ENCODE results near the gene NRG3.

The NRG3 gene

DNA sequence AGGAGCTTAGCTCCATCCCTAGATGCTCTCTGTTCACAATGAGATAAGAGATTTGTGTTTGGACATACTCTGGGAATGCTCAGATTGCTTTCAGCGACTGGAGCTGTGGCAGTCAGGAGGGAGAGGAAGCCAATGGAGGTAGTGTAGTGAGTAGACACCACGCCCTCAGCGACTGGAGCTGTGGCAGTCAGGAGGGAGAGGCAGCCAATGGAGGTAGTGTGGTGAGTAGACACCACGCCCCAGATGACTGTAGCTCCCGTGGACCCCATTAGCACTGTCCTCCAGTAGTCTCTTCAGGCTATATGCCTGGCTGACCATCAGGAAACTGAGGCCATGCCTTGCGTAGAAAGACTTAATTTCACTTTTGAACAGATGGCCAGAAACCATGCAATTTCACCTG, 1033.8 kb downstream of the NRG3 start (continued):
- TF ChIP-seq ZSCAN16 (tag by site-specific recombination; IDR thresholded peaks at IDR 0.05), result no peak
- no peak for TF ChIP-seq ZXDB (tag by site-specific recombination; IDR thresholded peaks at IDR 0.05)
- no peak for TF ChIP-seq ZNF169 (tag by site-specific recombination; IDR thresholded peaks at IDR 0.05)
- TF ChIP-seq ZNF707 (tag by site-specific recombination; IDR thresholded peaks at IDR 0.05), result no peak
- TF ChIP-seq, protein P1, sequence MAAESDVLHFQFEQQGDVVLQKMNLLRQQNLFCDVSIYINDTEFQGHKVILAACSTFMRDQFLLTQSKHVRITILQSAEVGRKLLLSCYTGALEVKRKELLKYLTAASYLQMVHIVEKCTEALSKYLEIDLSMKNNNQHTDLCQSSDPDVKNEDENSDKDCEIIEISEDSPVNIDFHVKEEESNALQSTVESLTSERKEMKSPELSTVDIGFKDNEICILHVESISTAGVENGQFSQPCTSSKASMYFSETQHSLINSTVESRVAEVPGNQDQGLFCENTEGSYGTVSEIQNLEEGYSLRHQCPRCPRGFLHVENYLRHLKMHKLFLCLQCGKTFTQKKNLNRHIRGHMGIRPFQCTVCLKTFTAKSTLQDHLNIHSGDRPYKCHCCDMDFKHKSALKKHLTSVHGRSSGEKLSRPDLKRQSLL (tag by site-specific recombination; IDR thresholded peaks at IDR 0.05), result no peak
- TF ChIP-seq ZNF660 (tag by site-specific recombination; IDR thresholded peaks at IDR 0.05), result no peak

DNA sequence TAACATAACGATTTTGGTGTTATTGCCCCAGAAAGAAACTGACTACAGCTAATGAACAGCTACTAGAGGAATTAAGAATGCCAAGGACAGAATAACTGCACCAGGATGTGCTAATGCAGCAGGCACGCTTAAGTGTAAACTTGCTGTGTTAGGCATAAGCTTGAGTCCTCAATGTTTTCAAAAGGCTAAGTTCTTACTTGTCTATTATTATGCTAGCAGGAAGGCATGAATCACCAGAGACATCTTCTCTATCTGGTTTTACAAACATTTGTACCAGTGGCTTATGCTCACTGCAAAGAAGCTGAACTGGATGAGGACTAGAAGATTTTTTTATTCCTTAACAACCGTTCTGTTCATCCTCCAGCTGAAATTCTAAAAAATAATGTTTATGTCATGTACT, 1035.3 kb downstream of the NRG3 start:
- ChIA-PET POLR2A (no interaction called here), CTCF (no interaction called here)

DNA sequence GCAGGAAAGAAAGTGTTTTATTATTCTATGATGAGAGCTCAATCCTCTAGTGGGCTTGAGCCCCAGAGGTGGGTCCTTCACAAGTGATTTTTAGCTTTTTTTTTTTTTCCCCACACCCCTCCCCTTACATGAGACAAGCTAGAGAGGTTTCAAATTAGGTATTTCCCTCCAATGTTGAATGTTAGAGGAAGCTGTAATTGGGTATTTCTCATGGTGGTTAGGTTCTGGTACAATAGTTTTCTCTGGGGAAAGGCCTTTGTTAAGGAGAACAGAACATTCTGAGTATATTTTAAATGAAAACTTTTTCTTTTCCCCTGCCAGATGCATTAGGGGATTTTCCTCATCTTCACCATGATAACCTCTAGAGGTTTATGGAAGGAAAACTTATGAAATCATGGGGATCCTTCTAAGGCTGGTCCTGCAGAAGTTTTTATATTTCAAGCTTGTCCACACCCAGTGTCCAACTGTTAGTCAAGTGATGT, 1039.7 kb downstream of the NRG3 start:
- Histone ChIP-seq H3K9me3 (ENCODE audit: control insufficient read depth, insufficient read depth, low read depth, low read length) (no peaks in the 10 kb centered on the region), H3K4me1 (ENCODE audit: control insufficient read depth, insufficient read depth, low read length) (no peaks in the 10 kb centered on the region), H3K4me3 (ENCODE audit: low read depth, low read length) (no peak overlapping the region), H3K36me3 (ENCODE audit: control insufficient read depth in 2 of 2, insufficient read depth in 1 of 2, low read length in 2 of 2) (no peaks in the 10 kb centered on the region), H3K27ac (ENCODE audit: extremely low read depth, low read depth, low read length) (no peak overlapping the region)
- TF ChIP-seq FEZF1 (tag by site-specific recombination; IDR thresholded peaks at IDR 0.05), result no peak
- TF ChIP-seq MZF1 (tag by site-specific recombination; IDR thresholded peaks at IDR 0.05; ENCODE audit: borderline replicate concordance), result no peak
- TF ChIP-seq, protein P2, sequence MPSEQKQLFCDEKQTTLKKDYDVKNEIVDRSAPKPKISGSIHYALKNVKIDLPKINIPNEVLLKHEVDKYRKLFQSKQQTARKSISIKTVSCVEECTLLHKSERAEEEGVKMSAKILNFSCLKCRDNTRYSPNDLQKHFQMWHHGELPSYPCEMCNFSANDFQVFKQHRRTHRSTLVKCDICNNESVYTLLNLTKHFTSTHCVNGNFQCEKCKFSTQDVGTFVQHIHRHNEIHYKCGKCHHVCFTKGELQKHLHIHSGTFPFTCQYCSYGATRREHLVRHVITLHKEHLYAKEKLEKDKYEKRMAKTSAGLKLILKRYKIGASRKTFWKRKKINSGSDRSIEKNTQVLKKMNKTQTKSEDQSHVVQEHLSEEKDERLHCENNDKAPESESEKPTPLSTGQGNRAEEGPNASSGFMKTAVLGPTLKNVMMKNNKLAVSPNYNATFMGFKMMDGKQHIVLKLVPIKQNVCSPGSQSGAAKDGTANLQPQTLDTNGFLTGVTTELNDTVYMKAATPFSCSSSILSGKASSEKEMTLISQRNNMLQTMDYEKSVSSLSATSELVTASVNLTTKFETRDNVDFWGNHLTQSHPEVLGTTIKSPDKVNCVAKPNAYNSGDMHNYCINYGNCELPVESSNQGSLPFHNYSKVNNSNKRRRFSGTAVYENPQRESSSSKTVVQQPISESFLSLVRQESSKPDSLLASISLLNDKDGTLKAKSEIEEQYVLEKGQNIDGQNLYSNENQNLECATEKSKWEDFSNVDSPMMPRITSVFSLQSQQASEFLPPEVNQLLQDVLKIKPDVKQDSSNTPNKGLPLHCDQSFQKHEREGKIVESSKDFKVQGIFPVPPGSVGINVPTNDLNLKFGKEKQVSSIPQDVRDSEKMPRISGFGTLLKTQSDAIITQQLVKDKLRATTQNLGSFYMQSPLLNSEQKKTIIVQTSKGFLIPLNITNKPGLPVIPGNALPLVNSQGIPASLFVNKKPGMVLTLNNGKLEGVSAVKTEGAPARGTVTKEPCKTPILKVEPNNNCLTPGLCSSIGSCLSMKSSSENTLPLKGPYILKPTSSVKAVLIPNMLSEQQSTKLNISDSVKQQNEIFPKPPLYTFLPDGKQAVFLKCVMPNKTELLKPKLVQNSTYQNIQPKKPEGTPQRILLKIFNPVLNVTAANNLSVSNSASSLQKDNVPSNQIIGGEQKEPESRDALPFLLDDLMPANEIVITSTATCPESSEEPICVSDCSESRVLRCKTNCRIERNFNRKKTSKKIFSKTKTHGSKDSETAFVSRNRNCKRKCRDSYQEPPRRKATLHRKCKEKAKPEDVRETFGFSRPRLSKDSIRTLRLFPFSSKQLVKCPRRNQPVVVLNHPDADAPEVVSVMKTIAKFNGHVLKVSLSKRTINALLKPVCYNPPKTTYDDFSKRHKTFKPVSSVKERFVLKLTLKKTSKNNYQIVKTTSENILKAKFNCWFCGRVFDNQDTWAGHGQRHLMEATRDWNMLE (tag by site-specific recombination; conservative IDR thresholded peaks at IDR 0.05; ENCODE audit: low read depth), result no peak
- TF ChIP-seq, protein P3, sequence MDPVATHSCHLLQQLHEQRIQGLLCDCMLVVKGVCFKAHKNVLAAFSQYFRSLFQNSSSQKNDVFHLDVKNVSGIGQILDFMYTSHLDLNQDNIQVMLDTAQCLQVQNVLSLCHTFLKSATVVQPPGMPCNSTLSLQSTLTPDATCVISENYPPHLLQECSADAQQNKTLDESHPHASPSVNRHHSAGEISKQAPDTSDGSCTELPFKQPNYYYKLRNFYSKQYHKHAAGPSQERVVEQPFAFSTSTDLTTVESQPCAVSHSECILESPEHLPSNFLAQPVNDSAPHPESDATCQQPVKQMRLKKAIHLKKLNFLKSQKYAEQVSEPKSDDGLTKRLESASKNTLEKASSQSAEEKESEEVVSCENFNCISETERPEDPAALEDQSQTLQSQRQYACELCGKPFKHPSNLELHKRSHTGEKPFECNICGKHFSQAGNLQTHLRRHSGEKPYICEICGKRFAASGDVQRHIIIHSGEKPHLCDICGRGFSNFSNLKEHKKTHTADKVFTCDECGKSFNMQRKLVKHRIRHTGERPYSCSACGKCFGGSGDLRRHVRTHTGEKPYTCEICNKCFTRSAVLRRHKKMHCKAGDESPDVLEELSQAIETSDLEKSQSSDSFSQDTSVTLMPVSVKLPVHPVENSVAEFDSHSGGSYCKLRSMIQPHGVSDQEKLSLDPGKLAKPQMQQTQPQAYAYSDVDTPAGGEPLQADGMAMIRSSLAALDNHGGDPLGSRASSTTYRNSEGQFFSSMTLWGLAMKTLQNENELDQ (tag by site-specific recombination; IDR thresholded peaks at IDR 0.05; ENCODE audit: low read depth), result no peak
- TF ChIP-seq, protein P4, sequence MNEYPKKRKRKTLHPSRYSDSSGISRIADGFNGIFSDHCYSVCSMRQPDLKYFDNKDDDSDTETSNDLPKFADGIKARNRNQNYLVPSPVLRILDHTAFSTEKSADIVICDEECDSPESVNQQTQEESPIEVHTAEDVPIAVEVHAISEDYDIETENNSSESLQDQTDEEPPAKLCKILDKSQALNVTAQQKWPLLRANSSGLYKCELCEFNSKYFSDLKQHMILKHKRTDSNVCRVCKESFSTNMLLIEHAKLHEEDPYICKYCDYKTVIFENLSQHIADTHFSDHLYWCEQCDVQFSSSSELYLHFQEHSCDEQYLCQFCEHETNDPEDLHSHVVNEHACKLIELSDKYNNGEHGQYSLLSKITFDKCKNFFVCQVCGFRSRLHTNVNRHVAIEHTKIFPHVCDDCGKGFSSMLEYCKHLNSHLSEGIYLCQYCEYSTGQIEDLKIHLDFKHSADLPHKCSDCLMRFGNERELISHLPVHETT (tag by site-specific recombination; IDR thresholded peaks at IDR 0.05), result no peak
- CTCF ChIA-PET, result interaction anchor here (0.7 kb wide), 1 partner anchor 12 kb away, joined by 4 read pairs; no protein-coding TSS in a partner anchor
- POLR2A ChIA-PET, result no interaction called here

More for the DNA sequence above, 1035.3 kb downstream of the NRG3 start:
- no peaks in the 10 kb centered on the region for H3K4me1 ChIP-seq (ENCODE audit: control insufficient read depth, insufficient read depth, low read length)
- TF ChIP-seq ZNF596 (tag by site-specific recombination; IDR thresholded peaks at IDR 0.05), result no peak
- TF ChIP-seq, protein P5, sequence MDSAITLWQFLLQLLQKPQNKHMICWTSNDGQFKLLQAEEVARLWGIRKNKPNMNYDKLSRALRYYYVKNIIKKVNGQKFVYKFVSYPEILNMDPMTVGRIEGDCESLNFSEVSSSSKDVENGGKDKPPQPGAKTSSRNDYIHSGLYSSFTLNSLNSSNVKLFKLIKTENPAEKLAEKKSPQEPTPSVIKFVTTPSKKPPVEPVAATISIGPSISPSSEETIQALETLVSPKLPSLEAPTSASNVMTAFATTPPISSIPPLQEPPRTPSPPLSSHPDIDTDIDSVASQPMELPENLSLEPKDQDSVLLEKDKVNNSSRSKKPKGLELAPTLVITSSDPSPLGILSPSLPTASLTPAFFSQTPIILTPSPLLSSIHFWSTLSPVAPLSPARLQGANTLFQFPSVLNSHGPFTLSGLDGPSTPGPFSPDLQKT (IDR thresholded peaks at IDR 0.05; ENCODE audit: borderline replicate concordance, low read depth, low read length), result no peak
- TF ChIP-seq ZNF843 (tag by site-specific recombination; IDR thresholded peaks at IDR 0.05), result no peak
- no peak for TF ChIP-seq ZNF610 (tag by site-specific recombination; IDR thresholded peaks at IDR 0.05; ENCODE audit: borderline replicate concordance)
- no peak for TF ChIP-seq ZNF837 (tag by site-specific recombination; IDR thresholded peaks at IDR 0.05)
- TF ChIP-seq ZNF302 (tag by site-specific recombination; IDR thresholded peaks at IDR 0.05; ENCODE audit: low read depth), result no peak
- TF ChIP-seq ZBTB20 (tag by site-specific recombination; IDR thresholded peaks at IDR 0.05), result no peak
- no peak for TF ChIP-seq OVOL3 (tag by site-specific recombination; IDR thresholded peaks at IDR 0.05)
- TF ChIP-seq ZNF791 (tag by site-specific recombination; IDR thresholded peaks at IDR 0.05), result no peak
- no peak for TF ChIP-seq ZNF549 (tag by site-specific recombination; IDR thresholded peaks at IDR 0.05)
- no peak for TF ChIP-seq GLIS2 (tag by site-specific recombination; IDR thresholded peaks at IDR 0.05)
- no peak overlapping the region for H3K4me3 ChIP-seq (ENCODE audit: low read depth, low read length)
- H3K9me3 ChIP-seq (ENCODE audit: control insufficient read depth, insufficient read depth, low read depth, low read length), result no peaks in the 10 kb centered on the region
- H3K36me3 ChIP-seq (ENCODE audit: control insufficient read depth in 2 of 2, insufficient read depth in 1 of 2, low read length in 2 of 2), result no peaks in the 10 kb centered on the region
- H3K27ac ChIP-seq (ENCODE audit: extremely low read depth, low read depth, low read length), result no peak overlapping the region

All from HEK293 (cell line).